ENCODE measurements around the gene ADCY2. TPM values are rescaled to one million over a fixed set of nuclear protein-coding genes. Genes with fewer than 3 reads are reported as not detected.

ADCY2 gene
- total and polyA plus RNA-seq, 2 experiments from 2014 or later, result 23.8 to 74.9 TPM

- DNase-seq (ENCODE audit: low spot score) (no peak), ATAC-seq (no peak)
- no peak overlapping the region for H3K27ac Mint-ChIP-seq
- no peak overlapping the region for H3K4me3 Mint-ChIP-seq
- no peaks in the 10 kb centered on the region for H3K9me3 Mint-ChIP-seq
- H2AFZ ChIP-seq, result no peak overlapping the region
- no peaks in the 10 kb centered on the region for H3K79me2 ChIP-seq (replicated peaks; ENCODE audit: insufficient read depth)
- peaks cover 6% of the 10 kb centered on the region; the same call in 1 of the 3 replicates for H3K4me1 Mint-ChIP-seq
- no peaks in the 10 kb centered on the region for H3K9me2 ChIP-seq (ENCODE audit: insufficient read depth)
- H3K36me3 Mint-ChIP-seq (ENCODE audit: low read depth), result no peaks in the 10 kb centered on the region
- H3K27me3 ChIP-seq (ENCODE audit: insufficient read depth), result peaks cover 18% of the 10 kb centered on the region
- H3K27me3 Mint-ChIP-seq (ENCODE audit: insufficient read depth, low read depth, poor library complexity), result peaks cover 10% of the 10 kb centered on the region
- peaks cover 9% of the 10 kb centered on the region; the same call in 1 of the 2 replicates for H3K4me1 ChIP-seq (ENCODE audit: insufficient read depth)
- no peak overlapping the region for H3K27ac ChIP-seq (ENCODE audit: low read depth)
- no peak for TF ChIP-seq CREB1 (CRISPR knock-in tag; IDR thresholded peaks at IDR 0.05; ENCODE audit: low read depth)
- no peak for TF ChIP-seq ZNF114 (CRISPR knock-in tag; IDR thresholded peaks at IDR 0.05)
- no peak for TF ChIP-seq POLR2AphosphoS5 (IDR thresholded peaks at IDR 0.05; ENCODE audit: low read depth)
- TF ChIP-seq ZNF331 (CRISPR knock-in tag; IDR thresholded peaks at IDR 0.05; ENCODE audit: low read depth), result no peak
- TF ChIP-seq JUNB (IDR thresholded peaks at IDR 0.05; ENCODE audit: unreplicated experiment), result no peak
- TF ChIP-seq EZH2 (IDR thresholded peaks at IDR 0.05; ENCODE audit: low read depth, unreplicated experiment), result no peak
- no peak for TF ChIP-seq ETS1 (IDR thresholded peaks at IDR 0.05)
- no peak for TF ChIP-seq EZH2phosphoT487 (IDR thresholded peaks at IDR 0.05; ENCODE audit: unreplicated experiment)
- TF ChIP-seq REST (IDR thresholded peaks at IDR 0.05; ENCODE audit: unreplicated experiment), result no peak
- TF ChIP-seq, protein P1, sequence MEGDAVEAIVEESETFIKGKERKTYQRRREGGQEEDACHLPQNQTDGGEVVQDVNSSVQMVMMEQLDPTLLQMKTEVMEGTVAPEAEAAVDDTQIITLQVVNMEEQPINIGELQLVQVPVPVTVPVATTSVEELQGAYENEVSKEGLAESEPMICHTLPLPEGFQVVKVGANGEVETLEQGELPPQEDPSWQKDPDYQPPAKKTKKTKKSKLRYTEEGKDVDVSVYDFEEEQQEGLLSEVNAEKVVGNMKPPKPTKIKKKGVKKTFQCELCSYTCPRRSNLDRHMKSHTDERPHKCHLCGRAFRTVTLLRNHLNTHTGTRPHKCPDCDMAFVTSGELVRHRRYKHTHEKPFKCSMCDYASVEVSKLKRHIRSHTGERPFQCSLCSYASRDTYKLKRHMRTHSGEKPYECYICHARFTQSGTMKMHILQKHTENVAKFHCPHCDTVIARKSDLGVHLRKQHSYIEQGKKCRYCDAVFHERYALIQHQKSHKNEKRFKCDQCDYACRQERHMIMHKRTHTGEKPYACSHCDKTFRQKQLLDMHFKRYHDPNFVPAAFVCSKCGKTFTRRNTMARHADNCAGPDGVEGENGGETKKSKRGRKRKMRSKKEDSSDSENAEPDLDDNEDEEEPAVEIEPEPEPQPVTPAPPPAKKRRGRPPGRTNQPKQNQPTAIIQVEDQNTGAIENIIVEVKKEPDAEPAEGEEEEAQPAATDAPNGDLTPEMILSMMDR (conservative IDR thresholded peaks at IDR 0.05; ENCODE audit: low read depth in 2 of 2), result no peak
- TF ChIP-seq ZNF462 (CRISPR knock-in tag; IDR thresholded peaks at IDR 0.05), result no peak
- TF ChIP-seq STAT1 (IDR thresholded peaks at IDR 0.05; ENCODE audit: unreplicated experiment), result no peak
- TF ChIP-seq NANOG (IDR thresholded peaks at IDR 0.05; ENCODE audit: borderline replicate concordance), result no peak
- H3K36me3 ChIP-seq (ENCODE audit: insufficient read depth), result no peaks in the 10 kb centered on the region
- no peak overlapping the region for H3K4me3 ChIP-seq
- H3F3A ChIP-seq (replicated peaks; ENCODE audit: low read depth), result 0 out of 2 replicates have a peak, but pooled peaks cover under 1% of the 10 kb centered on the region
- H3K4me2 ChIP-seq, result no peak overlapping the region
- H4K20me1 ChIP-seq (replicated peaks; ENCODE audit: insufficient read depth), result no peaks in the 10 kb centered on the region
Measured at GRCh38 chr5:7846327-7846726, 450.4 kb downstream of the ADCY2 start.

Measured in GM23338 (cell line).